ENCODE data around the gene POLA2.

The POLA2 gene

GRCh38 chr11:65305501-65306268 lies 43.9 kb downstream of the POLA2 start:
- peaks cover 7% of the 10 kb centered on the region for H3K36me3 ChIP-seq
- H3K9me3 ChIP-seq: no peaks in the 10 kb centered on the region
- peaks cover 0 to 9% of the 10 kb centered on the region in 2 experiments for H3K4me1 ChIP-seq (ENCODE audit: control insufficient read depth in 1 of 2, insufficient read depth in 1 of 2, low read depth in 1 of 2, low read length in 1 of 2)
- H3K4me3 ChIP-seq (ENCODE audit: low read depth in 1 of 2, low read length in 1 of 2): no peak overlapping the region
- H3K27ac ChIP-seq: no peak overlapping the region
- H3K27me3 ChIP-seq: no peaks in the 10 kb centered on the region
- no peak for TF ChIP-seq CTCF (IDR thresholded peaks at IDR 0.05)

- TF ChIP-seq CTCF (IDR thresholded peaks at IDR 0.05): no peak
- no peaks in the 10 kb centered on the region for H3K9me3 ChIP-seq
- H3K4me1 ChIP-seq (ENCODE audit: control insufficient read depth in 1 of 2, insufficient read depth in 1 of 2, low read depth in 1 of 2, low read length in 1 of 2): peaks cover 0 to 9% of the 10 kb centered on the region in 2 experiments
- H3K27me3 ChIP-seq: peaks cover 9% of the 10 kb centered on the region
- H3K36me3 ChIP-seq: peaks cover 7% of the 10 kb centered on the region
- no peak overlapping the region for H3K27ac ChIP-seq
- no peak overlapping the region for H3K4me3 ChIP-seq (ENCODE audit: low read depth in 1 of 2, low read length in 1 of 2)
Measured at GRCh38 chr11:65307298-65308229, 45.8 kb downstream of the POLA2 start.

- Histone ChIP-seq H3K27ac (peak overlapping the region; percentile 13), H3K36me3 (peaks cover 7% of the 10 kb centered on the region), H3K27me3 (peaks cover 17% of the 10 kb centered on the region), H3K4me3 (ENCODE audit: low read depth in 1 of 2, low read length in 1 of 2) (no peak overlapping the region), H3K4me1 (ENCODE audit: control insufficient read depth in 1 of 2, insufficient read depth in 1 of 2, low read depth in 1 of 2, low read length in 1 of 2) (peaks cover 0 to 12% of the 10 kb centered on the region in 2 experiments), H3K9me3 (no peaks in the 10 kb centered on the region)
- no peak for TF ChIP-seq CTCF (IDR thresholded peaks at IDR 0.05)
Measured at GRCh38 chr11:65308281-65308891, 46.6 kb downstream of the POLA2 start.

GRCh38 chr11:65309006-65309405 lies 47.2 kb downstream of the POLA2 start:
- Histone ChIP-seq H3K4me1 (ENCODE audit: control insufficient read depth in 1 of 2, insufficient read depth in 1 of 2, low read depth in 1 of 2, low read length in 1 of 2) (peaks cover 6 to 18% of the 10 kb centered on the region in 2 experiments), H3K4me3 (ENCODE audit: low read depth in 1 of 2, low read length in 1 of 2) (no peak overlapping the region), H3K27me3 (peaks cover 24% of the 10 kb centered on the region), H3K9me3 (no peaks in the 10 kb centered on the region), H3K27ac (no peak overlapping the region), H3K36me3 (peaks cover 2% of the 10 kb centered on the region)
- TF ChIP-seq CTCF (IDR thresholded peaks at IDR 0.05): no peak

GRCh38 chr11:65310215-65310614 lies 48.5 kb downstream of the POLA2 start:
- H3K4me1 ChIP-seq (ENCODE audit: control insufficient read depth in 1 of 2, insufficient read depth in 1 of 2, low read depth in 1 of 2, low read length in 1 of 2): peaks cover 15 to 23% of the 10 kb centered on the region in 2 experiments
- no peak for TF ChIP-seq CTCF (IDR thresholded peaks at IDR 0.05)
- H3K9me3 ChIP-seq: no peaks in the 10 kb centered on the region
- no peak overlapping the region for H3K4me3 ChIP-seq (ENCODE audit: low read depth in 1 of 2, low read length in 1 of 2)
- H3K36me3 ChIP-seq: no peaks in the 10 kb centered on the region
- H3K27ac ChIP-seq: no peak overlapping the region
- H3K27me3 ChIP-seq: peaks cover 29% of the 10 kb centered on the region
